Stimulated activated CD4-positive, alpha-beta T cell treated with anti-CD3 and anti-CD28 coated beads, Interleukin-12 subunit alpha, Interleukin-12 subunit beta, amount 100 ng/mL, for 4 hours (primary cell): ENCODE results near the gene GPRASP3.

Experiments
- DNase-seq: peaks from one replicate; pipeline ENCODE4 v3.0.0-alpha.2; 2020

GPRASP3 gene

GRCh38 chrX:102765809-102766208 is 45.3 kb downstream of the GPRASP3 start:
- no peak for DNase-seq

DNA sequence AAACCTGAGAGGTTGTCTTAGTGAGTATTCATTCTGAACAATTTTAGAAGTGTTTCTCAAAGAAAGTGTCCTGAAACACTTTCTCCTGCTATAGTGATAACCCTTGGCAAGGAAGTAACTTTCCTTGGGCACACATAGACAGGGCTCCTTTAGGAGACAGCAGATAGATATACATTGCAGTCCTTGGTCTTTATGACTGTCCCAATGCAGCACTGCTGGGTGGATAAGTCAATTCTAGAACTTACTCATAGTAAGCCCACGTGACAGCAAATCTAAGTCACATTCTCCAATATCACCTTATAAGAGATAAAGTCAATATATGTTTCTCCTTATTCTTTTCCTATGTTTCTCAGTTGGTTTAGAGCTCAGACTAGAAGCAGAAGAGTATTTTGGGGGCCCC is 46.7 kb downstream of the GPRASP3 start:
- DNase-seq: no peak

GRCh38 chrX:102768987-102769761 is 48.6 kb downstream of the GPRASP3 start:
- DNase-seq: peak; percentile 63
